ENCODE results near the gene SUB1. TPM values are rescaled to one million over a fixed set of nuclear protein-coding genes. Genes with fewer than 3 reads are reported as not detected.
"Not testable (repeated sequence)": the region's sequence is repeated elsewhere in the genome, so short reads cannot be mapped to it uniquely, and the experiment has no call there.

The SUB1 gene
- total RNA-seq, 1 donor from 2014 or later = 119 TPM

- intact Hi-C loops (cut with DNase I) = no loop called here
- H3K27ac ChIP-seq = no peak overlapping the region
These were observed 14.2 kb upstream of the SUB1 start for GRCh38 chr5:32571128-32571527.

GRCh38 chr5:32572778-32573480 lies 12.4 kb upstream of the SUB1 start:
- Histone ChIP-seq H3K4me3 (no peak overlapping the region), H3K36me3 (no peaks in the 10 kb centered on the region), H3K9me3 (no peaks in the 10 kb centered on the region), H3K27ac (no peak overlapping the region), H3K4me1 (no peaks in the 10 kb centered on the region), H3K27me3 (ENCODE audit: low read depth) (no peaks in the 10 kb centered on the region)
- no peak for TF ChIP-seq CTCF (IDR thresholded peaks at IDR 0.05)
- ATAC-seq (no peak), DNase-seq (no peak)
- intact Hi-C loops (cut with DNase I) = no loop called here

More at GRCh38 chr5:32571128-32571527, 14.2 kb upstream of the SUB1 start:
- Histone ChIP-seq H3K4me1 (no peaks in the 10 kb centered on the region), H3K9me3 (no peaks in the 10 kb centered on the region), H3K4me3 (no peak overlapping the region), H3K36me3 (no peaks in the 10 kb centered on the region), H3K27me3 (ENCODE audit: low read depth) (no peaks in the 10 kb centered on the region)
- no peak for ATAC-seq
- TF ChIP-seq CTCF (IDR thresholded peaks at IDR 0.05) = no peak
- DNase-seq = no peak

- ATAC-seq; H3K9me3 ChIP-seq; H3K4me1 ChIP-seq; H3K27ac ChIP-seq; H3K27me3 ChIP-seq (ENCODE audit: low read depth); DNase-seq; H3K4me3 ChIP-seq; H3K36me3 ChIP-seq; intact Hi-C loops (cut with DNase I): not testable (repeated sequence)
These were observed 11.9 kb upstream of the SUB1 start for GRCh38 chr5:32573481-32573854.

- Histone ChIP-seq H3K27me3 (ENCODE audit: low read depth) (no peaks in the 10 kb centered on the region), H3K36me3 (no peaks in the 10 kb centered on the region), H3K27ac (no peak overlapping the region), H3K9me3 (no peaks in the 10 kb centered on the region), H3K4me1 (no peaks in the 10 kb centered on the region), H3K4me3 (no peak overlapping the region)
- no peak for TF ChIP-seq CTCF (IDR thresholded peaks at IDR 0.05)
- no peak for DNase-seq
- ATAC-seq = no peak
- intact Hi-C loops (cut with DNase I) = no loop called here
These were observed 10.7 kb upstream of the SUB1 start for GRCh38 chr5:32574540-32575175.

- TF ChIP-seq CTCF (IDR thresholded peaks at IDR 0.05) = no peak
- no peak overlapping the region for H3K27ac ChIP-seq
- DNase-seq = no peak
- intact Hi-C loops (cut with DNase I) = no loop called here
- H3K9me3 ChIP-seq = no peaks in the 10 kb centered on the region
- H3K36me3 ChIP-seq = no peaks in the 10 kb centered on the region
- H3K4me1 ChIP-seq = peaks cover 14% of the 10 kb centered on the region
- H3K4me3 ChIP-seq = no peak overlapping the region
- H3K27me3 ChIP-seq (ENCODE audit: low read depth) = no peaks in the 10 kb centered on the region
- ATAC-seq = no peak
These were observed 7.0 kb upstream of the SUB1 start for GRCh38 chr5:32578363-32578762.

GRCh38 chr5:32578764-32579163 lies 6.6 kb upstream of the SUB1 start:
- H3K4me1 ChIP-seq = peaks cover 17% of the 10 kb centered on the region
- intact Hi-C loops (cut with DNase I) = no loop called here
- no peaks in the 10 kb centered on the region for H3K9me3 ChIP-seq
- no peak overlapping the region for H3K27ac ChIP-seq
- no peak overlapping the region for H3K4me3 ChIP-seq
- H3K36me3 ChIP-seq = no peaks in the 10 kb centered on the region
- no peak for TF ChIP-seq CTCF (IDR thresholded peaks at IDR 0.05)
- no peaks in the 10 kb centered on the region for H3K27me3 ChIP-seq (ENCODE audit: low read depth)
- ATAC-seq (no peak), DNase-seq (no peak)
